H9 (cell line): ENCODE data around the gene ORC2. TPM values are rescaled to one million over a fixed set of nuclear protein-coding genes. Genes with fewer than 3 reads are reported as not detected.

Source experiments
- DNase-seq: peaks from one replicate; pipeline ENCODE4 v3.0.0-alpha.2; 2017
- H2AFZ ChIP-seq: one replicate; pipeline ENCODE4 v1.6.1; 2013; ENCODE audit warnings: mild to moderate bottlenecking, low read length, control low read depth, moderate library complexity
- H2AK5ac ChIP-seq: 2 replicates; pipeline ENCODE4 v1.6.1; 2013; ENCODE audit warnings: low read length, control low read depth, mixed read lengths; ENCODE audit not compliant: insufficient read length
- H2BK120ac ChIP-seq: one replicate; pipeline ENCODE4 v1.6.1; 2013; ENCODE audit warnings: low read depth, mild to moderate bottlenecking, low read length, control low read depth, inconsistent platforms; ENCODE audit not compliant: poor library complexity, severe bottlenecking
- H2BK12ac ChIP-seq: 2 replicates; pipeline ENCODE4 v1.6.1; 2013; ENCODE audit warnings: low read length, control low read depth, mixed read lengths, low read depth; ENCODE audit not compliant: insufficient read length
- H2BK15ac ChIP-seq: 2 replicates; pipeline ENCODE4 v1.6.1; 2013; ENCODE audit warnings: low read depth, low read length, control low read depth
- H2BK20ac ChIP-seq: one replicate; pipeline ENCODE4 v1.6.1; 2013; ENCODE audit warnings: low read depth, mild to moderate bottlenecking, low read length, control low read depth, inconsistent platforms; ENCODE audit not compliant: poor library complexity, severe bottlenecking
- H2BK5ac ChIP-seq: 2 replicates; pipeline ENCODE4 v1.6.1; 2013; ENCODE audit warnings: low read length, control low read depth, mixed read lengths; ENCODE audit not compliant: insufficient read length
- H3K14ac ChIP-seq: 2 replicates; pipeline ENCODE4 v1.6.1; 2013; ENCODE audit warnings: low read length, control low read depth; ENCODE audit not compliant: insufficient read depth
- H3K18ac ChIP-seq: 2 replicates; pipeline ENCODE4 v1.6.1; 2013; ENCODE audit warnings: low read depth, mild to moderate bottlenecking, mixed read lengths, low read length, control low read depth; ENCODE audit not compliant: insufficient read length
- H3K23ac ChIP-seq: 2 replicates; pipeline ENCODE4 v1.6.1; 2013; ENCODE audit warnings: low read length, control low read depth, mixed read lengths, low read depth; ENCODE audit not compliant: insufficient read length
- H3K23me2 ChIP-seq: 2 replicates; pipeline ENCODE4 v1.6.1; 2013; ENCODE audit warnings: low read depth, mild to moderate bottlenecking, mixed read lengths, low read length, control low read depth; ENCODE audit not compliant: insufficient read length, poor library complexity, severe bottlenecking
- H3K27ac ChIP-seq: 2 replicates; pipeline ENCODE4 v1.5.1; 2013; ENCODE audit warnings: low read length, control low read depth, mixed read lengths, low read depth; ENCODE audit not compliant: insufficient read length
- H3K27me3 ChIP-seq: 2 replicates; pipeline ENCODE4 v1.6.1; 2013; ENCODE audit warnings: low read length, control low read depth, inconsistent platforms; ENCODE audit not compliant: insufficient read depth
- H3K4ac ChIP-seq: 2 replicates; pipeline ENCODE4 v1.6.1; 2013; ENCODE audit warnings: low read depth, mild to moderate bottlenecking, control low read depth, inconsistent platforms, low read length, moderate library complexity
- H3K4me1 ChIP-seq: 2 replicates; pipeline ENCODE4 v1.6.1; 2013; ENCODE audit warnings: low read length, control low read depth, inconsistent platforms; ENCODE audit not compliant: insufficient read depth
- H3K4me2 ChIP-seq: 2 replicates; pipeline ENCODE4 v1.6.1; 2013; ENCODE audit warnings: low read length, control low read depth, mixed read lengths; ENCODE audit not compliant: insufficient read length, insufficient read depth
- H3K56ac ChIP-seq: 2 replicates; pipeline ENCODE4 v1.6.1; 2013; ENCODE audit warnings: low read depth, mild to moderate bottlenecking, mixed read lengths, low read length, control low read depth; ENCODE audit not compliant: insufficient read length
- H3K79me1 ChIP-seq: 2 replicates; pipeline ENCODE4 v1.6.1; 2013; ENCODE audit warnings: low read depth, mild to moderate bottlenecking, moderate library complexity, low read length, control low read depth, inconsistent platforms; ENCODE audit not compliant: insufficient read depth, poor library complexity, severe bottlenecking
- H3K79me2 ChIP-seq: 2 replicates; pipeline ENCODE4 v1.6.1; 2013; ENCODE audit warnings: low read length, control low read depth, inconsistent platforms; ENCODE audit not compliant: insufficient read depth
- H3K9ac ChIP-seq: 2 replicates; pipeline ENCODE4 v1.6.1; 2013; ENCODE audit warnings: low read length, control low read depth, mixed read lengths; ENCODE audit not compliant: insufficient read length; ENCODE audit errors: extremely low read depth
- H3K9me3 ChIP-seq: one replicate; pipeline ENCODE4 v1.6.1; 2013; ENCODE audit warnings: low read depth, low read length, inconsistent platforms; ENCODE audit not compliant: control insufficient read depth
- H3T11ph ChIP-seq: one replicate; pipeline ENCODE4 v1.6.1; 2013; ENCODE audit warnings: mild to moderate bottlenecking, low read length, control low read depth, inconsistent platforms
- H4K20me1 ChIP-seq: one replicate; pipeline ENCODE4 v1.6.1; 2013; ENCODE audit not compliant: control insufficient read depth, insufficient read length, insufficient read depth
- H4K5ac ChIP-seq: 2 replicates; pipeline ENCODE4 v1.6.1; 2013; ENCODE audit warnings: low read depth, mild to moderate bottlenecking, mixed read lengths, low read length, control low read depth; ENCODE audit not compliant: insufficient read length
- H4K8ac ChIP-seq: replicated peaks from 2 replicates; pipeline ENCODE4 v1.6.1; 2013; ENCODE audit warnings: low read length, control low read depth, mixed read lengths, low read depth; ENCODE audit not compliant: insufficient read length
- H4K91ac ChIP-seq: 2 replicates; pipeline ENCODE4 v1.6.1; 2013; ENCODE audit warnings: low read depth, mild to moderate bottlenecking, moderate library complexity, mixed read lengths, low read length, control low read depth; ENCODE audit not compliant: insufficient read length
- H3K27ac Mint-ChIP-seq, 3 experiments: 2 replicates in 2 of 3; 3 replicates in 1 of 3; pipeline ENCODE4 v1.8.0; 2020 to 2021; ENCODE audit warnings: mixed read lengths in 3 of 3, mild to moderate bottlenecking in 1 of 3, moderate library complexity in 1 of 3
- H3K27me3 Mint-ChIP-seq: 2 replicates; pipeline ENCODE4 v1.8.0; 2021; ENCODE audit warnings: low read depth, mild to moderate bottlenecking, moderate library complexity, mixed read lengths
- H3K36me3 Mint-ChIP-seq, 3 experiments: 2 replicates in 2 of 3; 3 replicates in 1 of 3; pipeline ENCODE4 v1.8.0; 2020 to 2021; ENCODE audit warnings: low read depth in 3 of 3, mixed read lengths in 3 of 3; ENCODE audit not compliant: insufficient read depth in 1 of 3
- H3K4me1 Mint-ChIP-seq, 2 experiments: 2 replicates each; pipeline ENCODE4 v1.8.0; 2020; ENCODE audit warnings: mixed read lengths in 2 of 2
- H3K4me3 Mint-ChIP-seq, 2 experiments: 2 replicates in 1 of 2; 3 replicates in 1 of 2; pipeline ENCODE4 v1.8.0; 2020 to 2021; ENCODE audit warnings: mild to moderate bottlenecking in 2 of 2, mixed read lengths in 2 of 2, moderate library complexity in 1 of 2
- H3K9me3 Mint-ChIP-seq, 2 experiments: 2 replicates in 1 of 2; 3 replicates in 1 of 2; pipeline ENCODE4 v1.8.0; 2020; ENCODE audit warnings: mild to moderate bottlenecking in 2 of 2, mixed read lengths in 2 of 2, moderate library complexity in 1 of 2
- CTCF ChIP-seq: fragments of 200-600 bp; sonication (generic); conservative IDR thresholded peaks from 3 replicates; pipeline ENCODE4 v1.8.0; 2021; ENCODE audit warnings: antibody characterized with exemption, mild to moderate bottlenecking
- WGBS: extraction: QIAGEN DNeasy Blood & Tissue Kit; methylation state at CpG from one replicate; pipeline ENCODE4 v1.1.7; 2013; ENCODE audit warnings: missing lambda C conversion rate, low lambda C conversion rate, mixed read lengths; ENCODE audit not compliant: insufficient read length; ENCODE audit errors: extremely low coverage; 5-methylcytosine and 5-hydroxymethylcytosine counted together
- total RNA-seq: library from RNA; stranded (reverse); gene quantifications from 2 replicates; pipeline ENCODE4 v1.2.1, GENCODE V29; 2021

Gene ORC2
- total RNA-seq, 1 experiment from 2014 or later: 65.2 TPM

- Histone ChIP-seq H4K5ac (no peak overlapping the region), H3T11ph (no peak overlapping the region), H4K8ac (no peak overlapping the region), H2BK120ac (no peak overlapping the region), H2BK15ac (no peak overlapping the region), H3K9me3 (no peaks in the 10 kb centered on the region), H2AFZ (no peak overlapping the region), H3K56ac (no peak overlapping the region), H4K91ac (no peak overlapping the region), H2BK20ac (no peak overlapping the region), H2BK5ac (no peak overlapping the region), H3K27ac (no peak overlapping the region), H3K14ac (no peak overlapping the region), H4K20me1 (no peaks in the 10 kb centered on the region), H3K23ac (no peak overlapping the region), H3K79me1 (peaks cover 7% of the 10 kb centered on the region), H2AK5ac (no peak overlapping the region), H3K4me2 (no peak overlapping the region), H3K27me3 (no peaks in the 10 kb centered on the region), H3K4ac (no peak overlapping the region), H3K18ac (no peak overlapping the region), H3K23me2 (peaks cover 10% of the 10 kb centered on the region), H3K9ac (no peak overlapping the region), H3K79me2 (peaks cover 25% of the 10 kb centered on the region; the same call in 1 of the 2 replicates), H3K4me1 (no peaks in the 10 kb centered on the region), H2BK12ac (no peak overlapping the region)
- peaks cover 44 to 69% (median 65%) of the 10 kb centered on the region in 3 experiments for H3K36me3 Mint-ChIP-seq
- no peak for TF ChIP-seq CTCF
- WGBS: no CpG with 5 or more reads among the region's 12 CpGs
- H3K27me3 Mint-ChIP-seq: no peaks in the 10 kb centered on the region
- no peak for DNase-seq
- H3K4me1 Mint-ChIP-seq: peaks cover 22 to 23% of the 10 kb centered on the region in 2 experiments
- no peaks in the 10 kb centered on the region for H3K9me3 Mint-ChIP-seq
- H3K27ac Mint-ChIP-seq: peak overlapping the region in 2 of 3 experiments; percentile 3 to 80; a peak in 3 of 7 replicates
- H3K4me3 Mint-ChIP-seq: peak overlapping the region in 1 of 2 experiments; percentile 30; a peak in 1 of 5 replicates
Observed at GRCh38 chr2:200860092-200860795, 103.2 kb downstream of the ORC2 start.

Other genes with a start within 250 kb of the ORC2 start
- gene BZW1, start 151.8 kb downstream of the ORC2 start, total RNA-seq: 366 and 370 TPM in 2 replicates
- 46.8 and 49.4 TPM in 2 replicates for gene CLK1, start 99.0 kb downstream of the ORC2 start, total RNA-seq
- 56.5 and 63.4 TPM in 2 replicates for gene PPIL3, start 74.6 kb downstream of the ORC2 start, total RNA-seq
- gene NIF3L1, start 74.3 kb downstream of the ORC2 start, total RNA-seq: 55.4 and 56.5 TPM in 2 replicates
- 13.3 and 13.7 TPM in 2 replicates for gene HYCC2, start 108.0 kb upstream of the ORC2 start, total RNA-seq
- gene NDUFB3, start 108.3 kb upstream of the ORC2 start, total RNA-seq: 59.6 and 63.2 TPM in 2 replicates
- 5.7 and 7.6 TPM in 2 replicates for gene CFLAR, start 152.5 kb upstream of the ORC2 start, total RNA-seq
- 2.7 and 3.3 TPM in 2 replicates for gene CASP10, start 219.5 kb upstream of the ORC2 start, total RNA-seq